DOHH2 (cell line): ENCODE measurements around the gene TBL1X.
"Not testable (repeated sequence)": the region's sequence is repeated elsewhere in the genome, so short reads cannot be mapped to it uniquely, and the experiment has no call there.

ENCODE experiments used
- H3F3A ChIP-seq: fragments of 200-600 bp; sonication (generic), shearing (Covaris generic); 2 replicates; pipeline ENCODE4 v1.6.0; 2016; ENCODE audit warnings: antibody characterized with exemption, mild to moderate bottlenecking; ENCODE audit not compliant: control insufficient read depth, insufficient read depth
- H3K27ac ChIP-seq: fragments of 200-600 bp; sonication (generic); 2 replicates; pipeline ENCODE4 v1.5.1; 2014; ENCODE audit warnings: low read depth, mild to moderate bottlenecking, low read length, moderate library complexity
- H3K27me3 ChIP-seq: fragments of 200-600 bp; sonication (generic); 2 replicates; pipeline ENCODE4 v1.6.1; 2014; ENCODE audit warnings: mild to moderate bottlenecking, low read length, mixed read lengths; ENCODE audit not compliant: control insufficient read depth
- H3K36me3 ChIP-seq: fragments of 200-600 bp; sonication (generic); 2 replicates; pipeline ENCODE4 v1.6.1; 2014; ENCODE audit warnings: mild to moderate bottlenecking, low read length, moderate library complexity, mixed read lengths; ENCODE audit not compliant: control insufficient read depth
- H3K4me1 ChIP-seq: fragments of 200-600 bp; sonication (generic); 2 replicates; pipeline ENCODE4 v1.6.1; 2014; ENCODE audit warnings: mild to moderate bottlenecking, low read length, mixed read lengths; ENCODE audit not compliant: control insufficient read depth
- H3K4me2 ChIP-seq: fragments of 200-600 bp; sonication (generic); 2 replicates; pipeline ENCODE4 v1.6.0; 2014; ENCODE audit warnings: mild to moderate bottlenecking, low read length, moderate library complexity
- H3K4me3 ChIP-seq: fragments of 200-600 bp; sonication (generic); 2 replicates; pipeline ENCODE4 v1.5.1; 2014; ENCODE audit warnings: mild to moderate bottlenecking, low read length, mixed read lengths
- H3K79me2 ChIP-seq: fragments of 200-600 bp; sonication (generic); 2 replicates; pipeline ENCODE4 v1.6.1; 2014; ENCODE audit warnings: mild to moderate bottlenecking, low read length, mixed read lengths; ENCODE audit not compliant: control insufficient read depth
- H3K9me2 ChIP-seq: fragments of 200-600 bp; sonication (generic); replicated peaks from 2 replicates; pipeline ENCODE4 v1.6.1; 2014; ENCODE audit warnings: mild to moderate bottlenecking, low read length, mixed read lengths; ENCODE audit not compliant: control insufficient read depth
- H3K9me3 ChIP-seq: fragments of 200-600 bp; sonication (generic); 2 replicates; pipeline ENCODE4 v1.6.1; 2014; ENCODE audit warnings: antibody characterized with exemption, low read length, mixed read lengths; ENCODE audit not compliant: control insufficient read depth, insufficient read depth
- H4K20me1 ChIP-seq: fragments of 200-600 bp; sonication (generic); 2 replicates; pipeline ENCODE4 v1.6.0; 2014; ENCODE audit warnings: low read depth, mild to moderate bottlenecking, antibody characterized with exemption, low read length, moderate library complexity; ENCODE audit not compliant: control insufficient read depth, insufficient read depth
- EZH2phosphoT487 ChIP-seq: fragments of 200-600 bp; sonication (generic); IDR thresholded peaks from 2 replicates; pipeline ENCODE4 v1.6.1; 2017; ENCODE audit warnings: borderline replicate concordance, mild to moderate bottlenecking, antibody characterized with exemption, low read length, moderate library complexity, mixed read lengths
- TF ChIP-seq, protein P1 (sequence below): fragments of 200-600 bp; sonication (generic); IDR thresholded peaks from one replicate; pipeline ENCODE4 v1.5.1; 2014; ENCODE audit warnings: antibody characterized with exemption, mild to moderate bottlenecking, low read depth, low read length; ENCODE audit not compliant: poor library complexity, severe bottlenecking

Gene TBL1X

DNA sequence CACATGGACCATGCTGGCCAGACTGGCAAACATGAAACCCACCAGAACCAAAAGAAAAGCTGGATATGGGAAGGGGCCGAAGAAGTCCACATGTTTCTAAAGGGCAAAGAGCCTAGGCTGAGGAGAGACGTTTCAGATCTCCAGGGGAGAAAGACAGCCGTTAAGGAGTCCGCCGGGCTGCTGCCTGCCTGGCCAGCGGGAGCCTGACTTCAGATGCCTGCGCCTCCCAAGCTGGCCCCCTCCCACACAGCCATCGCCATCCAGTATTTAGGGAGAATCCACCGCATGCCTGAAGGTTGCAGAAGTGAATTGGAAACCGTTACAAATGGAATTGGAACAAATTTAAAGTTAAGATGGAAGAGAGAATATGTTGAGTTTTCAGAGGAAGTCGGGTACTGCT is 2.9 kb downstream of the TBL1X start:
- 0 out of 2 replicates have a peak, but pooled peaks cover 3% of the 10 kb centered on the region for H3K36me3 ChIP-seq
- H3F3A ChIP-seq: 0 out of 2 replicates have a peak, but pooled peaks cover 3% of the 10 kb centered on the region
- no peaks in the 10 kb centered on the region for H3K9me3 ChIP-seq
- no peaks in the 10 kb centered on the region; the same call in 1 of the 2 replicates for H4K20me1 ChIP-seq
- H3K27me3 ChIP-seq: no peaks in the 10 kb centered on the region
- H3K4me2 ChIP-seq: no peak overlapping the region
- no peaks in the 10 kb centered on the region for H3K9me2 ChIP-seq
- H3K4me1 ChIP-seq: peaks cover 17% of the 10 kb centered on the region
- no peak for TF ChIP-seq EZH2phosphoT487
- H3K27ac ChIP-seq: no peak overlapping the region
- no peak overlapping the region for H3K4me3 ChIP-seq
- peaks cover 62% of the 10 kb centered on the region for H3K79me2 ChIP-seq

GRCh38 chrX:9471571-9471985 is 6.7 kb downstream of the TBL1X start:
- 0 out of 2 replicates have a peak, but pooled peaks cover 1% of the 10 kb centered on the region for H3K36me3 ChIP-seq
- no peak overlapping the region for H3K4me3 ChIP-seq
- peaks cover 19% of the 10 kb centered on the region for H3K4me1 ChIP-seq
- no peak overlapping the region for H3K27ac ChIP-seq
- H3K9me2 ChIP-seq: no peaks in the 10 kb centered on the region
- H3K4me2 ChIP-seq: no peak overlapping the region
- H3K79me2 ChIP-seq: peaks cover 68% of the 10 kb centered on the region
- H3F3A ChIP-seq: no peaks in the 10 kb centered on the region
- no peaks in the 10 kb centered on the region for H3K27me3 ChIP-seq
- H4K20me1 ChIP-seq: no peaks in the 10 kb centered on the region; the same call in 1 of the 2 replicates
- H3K9me3 ChIP-seq: no peaks in the 10 kb centered on the region
- TF ChIP-seq EZH2phosphoT487: no peak
- TF ChIP-seq, protein P1, sequence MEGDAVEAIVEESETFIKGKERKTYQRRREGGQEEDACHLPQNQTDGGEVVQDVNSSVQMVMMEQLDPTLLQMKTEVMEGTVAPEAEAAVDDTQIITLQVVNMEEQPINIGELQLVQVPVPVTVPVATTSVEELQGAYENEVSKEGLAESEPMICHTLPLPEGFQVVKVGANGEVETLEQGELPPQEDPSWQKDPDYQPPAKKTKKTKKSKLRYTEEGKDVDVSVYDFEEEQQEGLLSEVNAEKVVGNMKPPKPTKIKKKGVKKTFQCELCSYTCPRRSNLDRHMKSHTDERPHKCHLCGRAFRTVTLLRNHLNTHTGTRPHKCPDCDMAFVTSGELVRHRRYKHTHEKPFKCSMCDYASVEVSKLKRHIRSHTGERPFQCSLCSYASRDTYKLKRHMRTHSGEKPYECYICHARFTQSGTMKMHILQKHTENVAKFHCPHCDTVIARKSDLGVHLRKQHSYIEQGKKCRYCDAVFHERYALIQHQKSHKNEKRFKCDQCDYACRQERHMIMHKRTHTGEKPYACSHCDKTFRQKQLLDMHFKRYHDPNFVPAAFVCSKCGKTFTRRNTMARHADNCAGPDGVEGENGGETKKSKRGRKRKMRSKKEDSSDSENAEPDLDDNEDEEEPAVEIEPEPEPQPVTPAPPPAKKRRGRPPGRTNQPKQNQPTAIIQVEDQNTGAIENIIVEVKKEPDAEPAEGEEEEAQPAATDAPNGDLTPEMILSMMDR: no peak

GRCh38 chrX:9473708-9474107 is 8.8 kb downstream of the TBL1X start:
- Histone ChIP-seq H3K79me2 (peaks cover 71% of the 10 kb centered on the region), H3K4me3 (no peak overlapping the region), H4K20me1 (no peaks in the 10 kb centered on the region), H3K9me2 (no peaks in the 10 kb centered on the region), H3K9me3 (no peaks in the 10 kb centered on the region), H3K36me3 (0 out of 2 replicates have a peak, but pooled peaks cover 2% of the 10 kb centered on the region), H3K27me3 (no peaks in the 10 kb centered on the region), H3F3A (no peaks in the 10 kb centered on the region), H3K4me1 (peaks cover 21% of the 10 kb centered on the region), H3K4me2 (no peak overlapping the region), H3K27ac (no peak overlapping the region)
- no peak for TF ChIP-seq EZH2phosphoT487
- TF ChIP-seq, protein P1: no peak

- H3K4me1 ChIP-seq: peaks cover 21% of the 10 kb centered on the region
- H3K27me3 ChIP-seq, H4K20me1 ChIP-seq, H3K9me3 ChIP-seq, H3K27ac ChIP-seq, H3F3A ChIP-seq, H3K36me3 ChIP-seq, H3K9me2 ChIP-seq, H3K4me3 ChIP-seq: not testable (repeated sequence)
- H3K79me2 ChIP-seq: peaks cover 69% of the 10 kb centered on the region
- peak overlapping the region; percentile 16 for H3K4me2 ChIP-seq
Observed at GRCh38 chrX:9475417-9475816, 10.6 kb downstream of the TBL1X start.
